Measurements from ENCODE around the gene TGFBI.

TGFBI gene

DNA sequence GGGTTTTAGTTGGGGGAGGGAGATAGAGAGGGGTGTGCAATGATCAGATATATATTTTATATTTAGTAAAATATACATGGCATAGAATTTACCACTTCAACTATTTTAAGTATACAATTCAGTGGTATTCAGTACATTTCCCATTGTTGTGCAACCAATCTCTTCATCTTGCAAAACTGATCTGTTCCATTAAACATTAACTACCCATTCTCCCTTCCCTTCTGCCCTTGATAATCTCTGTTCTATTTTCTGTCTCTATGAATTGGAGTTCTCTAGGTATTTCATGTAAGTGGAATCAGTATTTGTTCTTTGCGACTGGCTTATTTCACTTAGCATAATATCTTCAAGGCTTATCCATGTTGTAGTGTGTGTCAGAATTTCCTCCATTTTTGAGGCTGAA is 38.6 kb downstream of the TGFBI start:
- DNase-seq, result no peak

- no peak for DNase-seq
Measured at GRCh38 chr5:136070486-136071285, 41.9 kb downstream of the TGFBI start.

GRCh38 chr5:136073714-136074529 is 45.1 kb downstream of the TGFBI start:
- DNase-seq, result no peak

- no peak for DNase-seq
Measured at GRCh38 chr5:136075466-136075891, 46.7 kb downstream of the TGFBI start.

- no peak for DNase-seq
Measured at GRCh38 chr5:136076067-136076466, 47.3 kb downstream of the TGFBI start.

- no peak for DNase-seq
Measured at GRCh38 chr5:136076881-136077445, 48.2 kb downstream of the TGFBI start.

DNA sequence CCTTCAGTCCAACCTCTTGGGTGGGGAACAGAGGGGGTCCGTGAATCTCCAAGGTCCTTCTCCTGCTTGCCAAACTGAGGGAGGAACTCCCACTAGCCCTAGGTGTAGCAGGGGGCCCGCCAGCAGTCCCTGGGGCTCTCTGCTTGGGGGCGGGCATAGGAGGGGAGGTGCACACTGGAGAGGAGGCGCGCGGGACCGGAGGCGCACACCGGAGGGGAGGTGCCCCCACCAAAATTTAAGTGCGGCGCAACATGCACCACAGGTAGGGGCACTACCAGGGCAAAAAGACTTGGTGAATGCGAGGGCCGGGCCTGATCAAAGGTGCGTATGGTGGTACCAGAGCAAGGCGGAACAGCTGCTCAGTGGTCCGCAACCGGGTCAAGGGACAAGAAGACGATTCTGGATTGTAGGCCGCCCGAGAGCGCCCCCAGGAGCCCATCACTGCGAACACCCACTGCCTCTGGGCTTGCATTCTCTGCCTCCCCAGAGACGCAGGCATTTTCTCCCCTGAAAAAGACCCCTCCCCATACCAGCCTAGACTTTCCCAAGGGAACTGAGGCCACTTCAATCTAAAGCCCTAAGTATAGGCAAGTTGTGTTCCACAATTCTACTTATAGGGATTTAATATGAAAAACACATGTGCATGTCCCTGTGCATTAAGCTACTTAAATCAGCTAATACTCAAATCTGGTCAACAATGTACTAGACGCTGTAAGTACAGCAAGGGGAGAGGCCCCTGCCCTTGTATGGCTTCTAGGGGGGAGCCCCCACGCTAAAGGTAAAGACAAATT is 50.6 kb downstream of the TGFBI start:
- DNase-seq, result no peak

DNA sequence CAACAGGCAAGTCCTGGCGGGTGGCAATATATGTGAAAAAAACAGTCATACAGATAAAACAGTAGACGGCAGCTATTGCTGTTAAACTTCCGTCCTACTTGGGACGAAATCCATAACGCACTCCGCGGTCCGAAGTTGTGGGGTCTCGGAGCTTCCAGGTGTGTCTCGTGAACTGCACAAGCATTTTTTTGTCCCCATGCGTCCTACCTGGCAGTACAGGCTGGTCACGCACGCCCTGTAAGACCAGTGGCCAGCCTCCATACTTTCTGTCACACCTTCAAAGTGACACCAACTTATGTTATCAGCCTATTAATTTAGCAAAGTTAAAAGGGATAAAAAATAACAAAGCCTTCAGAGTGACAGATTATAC is 51.3 kb downstream of the TGFBI start:
- DNase-seq, result no peak

- peak; percentile 80 for DNase-seq
Measured at GRCh38 chr5:136080483-136081216, 51.9 kb downstream of the TGFBI start.

DNA sequence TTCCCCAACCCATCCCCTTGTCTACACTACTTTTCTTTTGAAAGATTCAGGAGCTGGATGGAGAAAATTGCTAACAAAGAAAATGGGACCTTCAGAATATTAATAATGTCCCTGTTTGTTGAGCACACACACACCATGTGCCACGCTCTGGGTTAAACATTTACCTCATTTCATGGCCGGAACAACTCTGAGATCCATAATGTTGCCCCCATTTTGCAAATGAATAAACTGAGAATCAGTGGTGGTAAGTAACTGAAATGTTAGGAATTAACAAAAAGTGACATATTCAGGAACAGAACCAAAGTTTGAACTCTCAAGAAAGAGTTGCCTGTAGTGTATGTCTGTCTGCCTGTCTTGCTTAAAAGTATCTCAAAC is 52.4 kb downstream of the TGFBI start:
- no peak for DNase-seq

GRCh38 chr5:136082390-136083193 is 53.8 kb downstream of the TGFBI start:
- DNase-seq, result peak; percentile 50 to 60

- no peak for DNase-seq
Measured at GRCh38 chr5:136084698-136085097, 55.9 kb downstream of the TGFBI start.

GRCh38 chr5:136086783-136087566 is 58.2 kb downstream of the TGFBI start:
- no peak for DNase-seq

GRCh38 chr5:136087961-136088871 is 59.4 kb downstream of the TGFBI start:
- no peak for DNase-seq

- no peak for DNase-seq
Measured at GRCh38 chr5:136089791-136090190, 61.0 kb downstream of the TGFBI start.

DNA sequence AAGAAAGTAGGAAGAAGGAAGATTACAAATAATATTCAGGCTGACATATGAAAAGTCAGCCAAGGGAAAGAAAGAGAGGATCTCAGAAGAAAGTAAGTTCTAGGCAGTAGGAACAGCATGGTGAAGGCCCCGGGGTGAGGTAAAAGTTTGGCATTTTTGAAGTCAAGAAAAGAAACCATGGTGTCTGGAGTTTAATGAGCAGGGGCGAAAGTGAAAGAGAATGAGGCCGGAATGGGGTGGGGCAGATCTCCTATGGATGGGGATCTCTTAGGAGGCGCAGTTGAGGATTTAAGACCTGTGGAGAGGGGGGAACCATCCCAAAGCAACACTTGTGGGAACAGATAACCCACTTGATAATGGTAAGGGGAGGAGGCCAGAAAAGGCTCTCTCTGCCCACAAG is 61.5 kb downstream of the TGFBI start:
- no peak for DNase-seq

DNA sequence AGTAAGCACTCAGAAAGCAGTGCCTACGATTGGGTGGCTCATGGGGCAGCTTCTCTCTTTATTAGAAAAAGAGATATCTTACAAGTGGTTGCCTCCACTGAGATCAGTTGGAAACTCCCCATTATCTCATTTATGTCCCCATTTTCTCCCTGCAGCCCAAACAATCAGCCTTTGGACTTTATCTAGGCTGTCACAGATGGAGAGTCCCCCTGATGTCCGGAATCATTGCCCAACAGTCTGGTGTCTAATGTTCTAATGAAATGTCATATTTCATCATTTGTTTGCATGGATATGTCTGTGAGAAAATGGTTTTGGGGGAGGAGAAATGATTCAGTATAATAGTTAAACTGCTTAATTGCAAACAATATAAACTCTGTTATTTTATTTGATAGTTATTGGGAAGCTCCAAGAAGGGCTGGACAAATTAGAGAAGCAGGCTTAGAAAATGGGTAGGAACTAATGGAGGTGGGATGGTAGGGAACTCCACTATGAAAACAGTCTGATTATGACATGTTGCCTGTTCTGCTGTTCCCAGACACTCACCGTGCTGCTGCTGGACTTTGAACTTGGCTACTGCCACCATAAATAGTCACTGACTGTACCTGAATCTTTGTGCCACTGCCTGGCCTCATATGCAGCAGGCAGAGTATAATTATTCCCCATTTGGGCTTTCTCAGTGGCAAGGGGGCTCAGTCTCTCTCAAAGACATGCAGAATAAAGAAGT is 65.6 kb downstream of the TGFBI start:
- DNase-seq, result no peak

- DNase-seq, result no peak
Measured at GRCh38 chr5:136094913-136095641, 66.3 kb downstream of the TGFBI start.

Data from activated T-cell treated with anti-CD3 and anti-CD28 coated beads, Interleukin-2, amount 50 U/mL, for 48 hours (primary cell).